Measurements from ENCODE around the gene TMEM45A.
"Not testable (repeated sequence)": the region's sequence is repeated elsewhere in the genome, so short reads cannot be mapped to it uniquely, and the experiment has no call there.

The TMEM45A gene

DNA sequence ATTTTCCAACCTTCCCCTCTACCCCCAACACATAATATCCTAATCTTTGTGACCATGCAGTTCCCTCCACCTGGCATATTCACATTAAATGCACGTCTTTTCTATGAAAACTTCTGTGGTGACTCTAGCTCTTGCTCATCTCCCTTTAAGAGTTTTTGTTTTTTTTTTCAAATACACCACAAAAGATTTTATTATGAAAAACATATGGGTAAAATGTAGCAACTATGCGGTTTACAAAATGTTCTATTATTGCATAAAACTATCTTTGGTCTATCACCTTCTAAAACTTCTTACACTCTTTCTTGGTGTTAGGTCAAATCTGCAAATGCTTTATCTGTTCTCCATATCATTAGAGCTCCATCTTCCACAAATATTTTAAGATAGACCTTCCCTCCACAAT, 78.4 kb downstream of the TMEM45A start:
- DNase-seq (ENCODE audit: low read depth in 2 of 2, low spot score in 1 of 2), result no peak

GRCh38 chr3:100574536-100574935, 82.1 kb downstream of the TMEM45A start:
- no peak for DNase-seq (ENCODE audit: low read depth in 2 of 2, low spot score in 1 of 2)

DNA sequence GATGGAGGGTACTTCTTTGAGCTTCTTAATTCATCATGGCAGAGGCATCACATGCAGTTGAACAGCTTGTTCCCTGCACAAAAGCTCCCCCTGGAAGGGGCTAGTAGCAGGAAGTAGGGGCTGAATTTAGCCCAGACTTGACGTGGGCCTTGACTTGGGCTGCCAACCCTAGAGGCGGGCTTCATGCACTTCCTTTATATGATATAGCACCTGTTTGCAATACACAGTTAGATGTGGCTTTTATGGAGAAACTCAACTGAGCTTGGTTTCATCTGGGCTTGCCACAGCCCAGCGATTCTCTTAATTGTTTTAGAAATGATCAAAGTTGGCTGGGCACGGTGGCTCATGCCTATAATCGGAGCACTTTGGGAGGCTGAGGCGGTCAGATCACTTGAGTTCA, 83.3 kb downstream of the TMEM45A start:
- no peak for DNase-seq (ENCODE audit: low read depth in 2 of 2, low spot score in 1 of 2)

GRCh38 chr3:100577382-100578008, 85.1 kb downstream of the TMEM45A start:
- no peak for DNase-seq (ENCODE audit: low read depth in 2 of 2, low spot score in 1 of 2)

- no peak for DNase-seq (ENCODE audit: low read depth in 2 of 2, low spot score in 1 of 2)
Measured at GRCh38 chr3:100578646-100579045, 86.2 kb downstream of the TMEM45A start.

DNA sequence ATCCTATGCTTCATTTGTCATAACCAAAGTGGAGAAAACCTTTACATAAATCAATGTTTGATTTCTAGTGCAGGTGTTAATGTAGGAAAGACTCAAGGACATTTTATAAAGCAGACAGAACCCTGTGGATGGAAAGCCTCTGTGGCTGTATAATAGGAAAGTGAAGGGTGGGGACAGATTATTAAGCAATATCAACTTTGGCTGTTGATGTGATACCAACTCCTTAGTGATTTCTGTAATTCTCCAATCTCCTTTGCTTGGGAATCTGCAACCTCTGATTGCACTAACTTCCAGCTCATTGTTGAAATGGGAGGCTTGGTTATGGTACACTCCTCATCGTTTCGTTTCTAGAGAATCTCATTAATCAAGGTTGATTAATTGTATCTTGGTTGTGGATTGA, 87.7 kb downstream of the TMEM45A start:
- DNase-seq (ENCODE audit: low read depth in 2 of 2, low spot score in 1 of 2), result no peak

DNA sequence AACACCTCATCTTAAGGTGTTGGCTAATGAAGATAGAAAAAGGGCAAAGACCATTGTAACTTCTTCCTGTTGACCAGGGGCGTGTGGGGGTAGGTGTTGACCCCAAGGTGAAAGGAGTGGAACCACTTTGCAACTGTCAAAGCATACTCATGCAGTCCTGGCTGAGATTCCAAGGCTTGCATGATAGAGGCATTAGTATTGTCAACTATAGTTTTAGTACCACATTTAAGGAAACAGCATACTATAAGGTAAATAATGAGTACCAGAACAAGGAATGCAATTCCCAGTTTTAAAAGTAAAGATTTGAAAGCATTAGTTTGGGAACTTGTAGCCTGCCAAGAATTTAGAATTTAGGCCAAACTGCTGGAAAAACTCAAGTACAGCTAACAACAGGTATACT, 89.2 kb downstream of the TMEM45A start:
- DNase-seq (ENCODE audit: low read depth in 2 of 2, low spot score in 1 of 2), result no peak

DNA sequence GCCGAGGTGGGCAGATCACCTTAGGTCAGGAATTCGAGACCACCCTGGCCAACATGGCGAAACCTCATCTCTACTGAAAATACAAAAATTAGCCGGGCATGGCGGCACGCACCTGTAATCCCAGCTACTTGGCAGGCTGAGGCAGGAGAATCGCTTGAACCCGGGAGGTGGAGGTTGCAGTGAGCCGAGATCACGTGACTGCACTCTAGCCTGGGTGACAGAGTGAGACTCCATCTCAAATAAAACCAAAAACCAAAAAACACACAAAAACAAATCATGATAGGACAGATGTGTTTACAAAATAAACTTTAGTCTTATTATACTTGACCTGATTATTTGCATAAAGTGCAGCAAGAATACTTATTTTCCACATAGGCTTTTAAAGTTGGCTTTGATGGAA, 89.7 kb downstream of the TMEM45A start:
- DNase-seq (ENCODE audit: low read depth in 2 of 2, low spot score in 1 of 2), result not testable (repeated sequence)

DNA sequence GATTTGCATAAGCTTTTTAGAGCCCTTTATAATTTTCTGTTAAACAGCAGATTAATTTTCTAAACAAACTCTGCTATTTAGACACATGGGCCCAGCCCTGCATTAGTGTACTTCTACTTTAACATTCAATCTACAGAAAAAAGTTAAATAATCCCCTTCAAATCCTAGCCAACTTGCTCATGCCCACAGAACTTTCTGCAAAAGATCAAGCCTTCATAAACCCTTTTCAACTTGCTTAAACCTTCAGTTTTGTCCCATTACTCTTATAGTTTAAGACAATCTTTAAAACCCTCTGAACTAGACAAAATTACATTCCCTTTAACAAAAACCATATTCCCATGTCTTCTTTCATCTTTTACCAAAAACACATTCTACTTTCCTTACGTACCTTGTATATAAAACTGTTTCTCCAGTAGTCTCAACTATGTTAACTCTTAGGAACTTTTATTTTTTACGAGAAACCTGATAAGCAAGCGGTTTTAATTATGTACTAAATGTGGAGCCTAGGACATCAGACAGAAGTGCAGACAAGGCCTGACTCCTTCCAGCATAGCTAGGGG, 91.8 kb downstream of the TMEM45A start:
- no peak for DNase-seq (ENCODE audit: low read depth in 2 of 2, low spot score in 1 of 2)

- no peak for DNase-seq (ENCODE audit: low read depth in 2 of 2, low spot score in 1 of 2)
Measured at GRCh38 chr3:100586832-100587231, 94.4 kb downstream of the TMEM45A start.

DNA sequence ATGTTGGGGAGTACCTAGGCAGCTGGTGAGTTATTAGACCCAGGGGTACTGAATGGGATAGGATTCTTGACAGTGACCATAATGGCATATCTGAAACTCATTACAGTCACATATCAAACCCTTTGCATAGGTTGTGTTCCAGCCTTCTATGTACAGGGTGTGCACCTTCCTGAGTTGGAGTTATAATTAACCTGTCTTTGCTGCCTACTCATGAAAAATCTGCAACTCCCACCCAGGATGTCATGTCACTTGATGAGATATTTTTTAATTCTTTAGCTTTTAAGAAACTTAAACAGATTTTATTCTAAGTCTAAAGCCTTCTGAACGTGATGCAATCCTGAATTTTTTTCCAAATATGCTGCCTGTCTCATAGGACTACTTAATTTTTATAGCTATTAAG, 95.8 kb downstream of the TMEM45A start:
- no peak for DNase-seq (ENCODE audit: low read depth in 2 of 2, low spot score in 1 of 2)

DNA sequence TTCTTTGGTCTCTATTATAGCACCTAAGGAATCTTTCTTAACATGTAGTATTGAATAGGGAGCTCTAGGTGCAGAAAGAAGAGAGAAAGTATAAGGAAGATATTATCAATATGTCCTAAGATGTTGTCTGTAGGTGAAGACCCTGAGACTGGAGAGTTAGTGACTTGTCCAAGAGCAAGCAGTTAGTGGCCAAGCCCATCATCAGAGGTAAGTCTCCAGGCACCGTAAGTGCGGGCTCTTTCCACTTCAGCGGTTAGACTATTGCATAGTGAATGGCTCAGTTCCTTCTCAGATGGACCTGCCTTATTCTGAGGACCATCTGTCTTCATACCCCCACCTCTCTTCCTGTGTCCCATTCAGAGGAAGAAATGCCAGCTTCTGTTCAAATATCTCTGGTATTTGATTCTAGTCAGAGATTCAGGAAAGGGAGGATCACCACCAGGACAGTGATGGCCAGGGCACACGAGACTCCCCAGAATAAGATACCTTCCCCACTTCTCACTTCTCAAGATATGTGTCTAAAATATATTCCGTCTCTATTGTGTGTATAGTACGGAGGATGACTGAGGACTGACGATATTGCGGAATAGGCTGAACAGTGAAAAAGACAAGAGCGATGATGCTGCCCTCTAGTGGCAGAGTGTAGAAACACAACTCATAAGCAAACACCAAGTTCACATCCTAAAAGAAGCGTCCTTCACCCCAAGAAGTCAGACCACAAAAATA, 97.9 kb downstream of the TMEM45A start:
- DNase-seq (ENCODE audit: low read depth in 2 of 2, low spot score in 1 of 2), result peak; percentile 5 to 18

GRCh38 chr3:100590840-100591147, 98.4 kb downstream of the TMEM45A start:
- no peak for DNase-seq (ENCODE audit: low read depth in 2 of 2, low spot score in 1 of 2)

DNA sequence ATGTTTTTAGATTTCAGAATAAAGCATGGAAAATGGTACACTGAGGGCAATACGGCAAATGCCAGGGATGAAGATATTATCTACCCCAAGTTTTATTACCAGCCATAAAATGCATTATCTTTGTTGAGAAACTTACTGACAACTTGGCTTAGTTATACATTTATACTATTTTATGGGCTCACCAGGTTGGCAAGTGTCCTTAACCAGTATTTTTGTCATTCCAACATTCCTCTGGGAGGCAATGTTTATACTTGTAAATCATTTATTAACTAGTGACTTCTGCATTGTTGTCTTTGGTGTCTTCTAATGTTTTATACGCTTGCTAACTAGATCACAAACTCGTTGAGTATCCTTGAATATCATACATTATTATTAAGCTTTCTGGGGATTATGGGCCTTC, 99.0 kb downstream of the TMEM45A start:
- no peak for DNase-seq (ENCODE audit: low read depth in 2 of 2, low spot score in 1 of 2)

GRCh38 chr3:100600181-100601042, 108.0 kb downstream of the TMEM45A start:
- DNase-seq (ENCODE audit: low read depth in 2 of 2, low spot score in 1 of 2), result no peak

GRCh38 chr3:100602506-100603444, 110.4 kb downstream of the TMEM45A start:
- no peak for DNase-seq (ENCODE audit: low read depth in 2 of 2, low spot score in 1 of 2)

GRCh38 chr3:100603469-100603868, 111.0 kb downstream of the TMEM45A start:
- DNase-seq (ENCODE audit: low read depth in 2 of 2, low spot score in 1 of 2), result no peak

DNA sequence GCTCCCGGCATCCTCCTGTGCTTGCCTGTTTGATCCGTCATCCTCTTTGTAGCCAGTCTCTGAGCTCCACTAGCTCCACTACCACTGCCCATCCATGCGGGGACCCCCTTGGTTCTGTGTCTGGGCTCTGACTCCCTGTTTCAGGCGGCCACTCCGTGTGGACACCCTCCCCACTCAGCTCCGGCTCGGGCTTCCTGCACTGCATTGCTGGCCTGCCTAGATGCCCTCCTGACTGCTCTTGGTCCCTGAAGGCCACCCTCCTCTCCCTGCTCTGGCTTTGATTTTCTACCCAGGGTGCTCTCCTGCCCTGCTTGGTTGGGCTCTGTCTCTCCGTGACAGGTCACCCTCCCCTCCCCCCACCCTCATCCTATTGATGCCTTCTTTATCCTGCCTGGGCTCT, 112.9 kb downstream of the TMEM45A start:
- DNase-seq (ENCODE audit: low read depth in 2 of 2, low spot score in 1 of 2), result no peak

DNA sequence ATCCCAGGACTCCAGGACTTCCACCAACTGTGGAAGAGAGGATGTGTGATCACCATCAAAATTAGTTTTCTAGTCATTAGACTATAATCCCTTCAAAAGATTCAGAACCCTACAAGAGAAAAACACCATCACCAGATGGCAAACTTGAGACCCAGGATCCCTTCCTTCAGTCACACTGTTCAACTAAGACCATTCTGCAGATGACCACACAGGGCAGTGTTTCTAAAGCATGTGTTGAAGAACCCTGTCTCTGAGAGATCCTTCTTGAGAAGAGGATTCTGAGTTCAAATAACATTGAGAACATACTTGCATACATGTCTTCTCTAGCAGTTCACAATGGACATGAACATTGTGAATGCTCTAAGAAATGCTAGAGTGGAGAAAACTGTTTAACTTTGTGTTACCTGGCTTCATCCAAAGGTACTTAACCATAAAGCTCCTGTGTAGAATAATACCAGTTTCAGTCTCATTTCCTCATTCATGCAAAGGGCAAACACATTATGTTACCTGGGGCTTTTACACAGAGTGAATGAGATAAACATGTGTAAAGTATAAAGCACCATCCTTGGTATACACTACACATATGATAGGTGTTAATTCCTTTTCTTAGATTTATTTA, 114.6 kb downstream of the TMEM45A start:
- DNase-seq (ENCODE audit: low read depth in 2 of 2, low spot score in 1 of 2), result no peak

- no peak for DNase-seq (ENCODE audit: low read depth in 2 of 2, low spot score in 1 of 2)
Measured at GRCh38 chr3:100609305-100609704, 116.9 kb downstream of the TMEM45A start, which contains the start of gene ADGRG7. Gene ADGRG7 (plus strand): TSS chr3:100609601. CDS start chr3:100609857, 256 bp downstream.
